H1 (cell line): ENCODE results near the gene ADAM23. TPM values are rescaled to one million over a fixed set of nuclear protein-coding genes. Genes with fewer than 3 reads are reported as not detected.

Experiments
- YY1 ChIP-seq: IDR thresholded peaks from 2 replicates; pipeline ENCODE4 v1.6.1; 2011; ENCODE audit warnings: low read depth, mild to moderate bottlenecking, low read length
- polyA plus RNA-seq, 7 experiments: library from polyadenylated mRNA; depleted of rRNA in 3 of 7; stranded (reverse) in 5 of 7; unstranded in 2 of 7; fragments of >200 nt in 5 of 7; fragments of 200-250 nt in 2 of 7; gene quantifications; 1 replicate in 5 of 7; 2 replicates in 1 of 7; 4 replicates in 1 of 7; pipeline versions ENCODE4 v1.2.1 to v1.2.3, GENCODE V29; 2011 to 2013; ENCODE audit warnings: missing spikeins in 2 of 7, mixed read lengths in 2 of 7
- total RNA-seq: library from RNA; stranded (reverse); fragmentation: NEBNext Ultra II Directional; extraction: Animal tissue kit (Norgen Biotek cat#: 25700); gene quantifications from 2 replicates; pipeline ENCODE4 v1.2.1, GENCODE V29; 2021

ADAM23 gene
- total and polyA plus RNA-seq, 2 of the 8 experiments (the other 6 are each of a cell fraction or from before 2014, with no cell fraction given), result 9.9 to 20.8 TPM

GRCh38 chr2:206627632-206628031 is 184.3 kb downstream of the ADAM23 start (continued):
- TF ChIP-seq YY1, result no peak
